Stimulated activated CD8-positive, alpha-beta memory T cell treated with anti-CD3 and anti-CD28 coated beads, Interleukin-15, amount 100 ng/mL, for 1 hour (primary cell): ENCODE results near the gene PHLDA3.
"Not testable (repeated sequence)": the region's sequence is repeated elsewhere in the genome, so short reads cannot be mapped to it uniquely, and the experiment has no call there.

Experiments
- DNase-seq: peaks from one replicate; pipeline ENCODE4 v3.0.0-alpha.2; 2020; ENCODE audit warnings: low read depth

PHLDA3 gene

GRCh38 chr1:201486187-201486586 lies 17.2 kb upstream of the PHLDA3 start:
- no peak for DNase-seq

- no peak for DNase-seq
These were observed 16.3 kb upstream of the PHLDA3 start for GRCh38 chr1:201485184-201485774.

- DNase-seq = no peak
These were observed 14.5 kb upstream of the PHLDA3 start for GRCh38 chr1:201483373-201483949.

GRCh38 chr1:201482755-201483154 lies 13.8 kb upstream of the PHLDA3 start:
- no peak for DNase-seq

- peak; percentile 68 for DNase-seq
These were observed 12.9 kb upstream of the PHLDA3 start for GRCh38 chr1:201481761-201482493.

GRCh38 chr1:201481004-201481380 lies 12.0 kb upstream of the PHLDA3 start:
- no peak for DNase-seq

GRCh38 chr1:201480231-201481003 lies 11.4 kb upstream of the PHLDA3 start:
- peak; percentile 40 for DNase-seq

GRCh38 chr1:201479201-201479730 lies 10.3 kb upstream of the PHLDA3 start:
- no peak for DNase-seq

GRCh38 chr1:201478666-201479065 lies 9.7 kb upstream of the PHLDA3 start:
- not testable (repeated sequence) for DNase-seq

GRCh38 chr1:201476670-201477344 lies 7.8 kb upstream of the PHLDA3 start:
- DNase-seq = no peak

GRCh38 chr1:201475915-201476669 lies 7.1 kb upstream of the PHLDA3 start:
- DNase-seq = no peak

- DNase-seq = no peak
These were observed 6.1 kb upstream of the PHLDA3 start for GRCh38 chr1:201475130-201475529.

GRCh38 chr1:201473296-201473695 lies 4.3 kb upstream of the PHLDA3 start:
- no peak for DNase-seq

- DNase-seq = not testable (repeated sequence)
These were observed 3.3 kb upstream of the PHLDA3 start for GRCh38 chr1:201472321-201472720.

GRCh38 chr1:201471772-201472171 lies 2.8 kb upstream of the PHLDA3 start:
- no peak for DNase-seq

- no peak for DNase-seq
These were observed 1.6 kb upstream of the PHLDA3 start for GRCh38 chr1:201470581-201470980.

- DNase-seq = no peak
These were observed 672 bp upstream of the PHLDA3 start for GRCh38 chr1:201469645-201470074.

- no peak for DNase-seq
These were observed 516 bp downstream of the PHLDA3 start for GRCh38 chr1:201468501-201468843.

- no peak for DNase-seq
These were observed 2.5 kb downstream of the PHLDA3 start for GRCh38 chr1:201466492-201466891.

GRCh38 chr1:201465698-201466290 lies 3.2 kb downstream of the PHLDA3 start:
- DNase-seq = no peak

- DNase-seq = no peak
These were observed 5.9 kb downstream of the PHLDA3 start for GRCh38 chr1:201463071-201463552.
